K562 (cell line): Measurements from ENCODE around the gene REEP6. TPM values are rescaled to one million over a fixed set of nuclear protein-coding genes. Genes with fewer than 3 reads are reported as not detected.

Source experiments
- EGR1 ChIP-seq: fragments of 450-650 bp; conservative IDR thresholded peaks from 2 replicates; pipeline ENCODE4 v1.6.1; 2017; ENCODE audit warnings: mild to moderate bottlenecking
- EP400 ChIP-seq: fragments of 450-650 bp; IDR thresholded peaks from 2 replicates; pipeline ENCODE4 v1.6.1; 2017; ENCODE audit warnings: antibody characterized with exemption, mild to moderate bottlenecking, moderate library complexity
- GTF3C2 ChIP-seq: IDR thresholded peaks from 3 replicates; pipeline ENCODE4 v1.6.1; 2011; ENCODE audit warnings: borderline replicate concordance, mild to moderate bottlenecking, moderate library complexity; ENCODE audit not compliant: insufficient read length; ENCODE audit errors: extremely low read depth
- HINFP ChIP-seq: fragments of 450-650 bp; conservative IDR thresholded peaks from 2 replicates; pipeline ENCODE4 v1.6.1; 2016; ENCODE audit warnings: missing genetic modification characterization, low read depth, mild to moderate bottlenecking, control low read depth, missing compliant biosample characterization
- JUNB ChIP-seq: fragments of 450-650 bp; formaldehyde crosslinking; conservative IDR thresholded peaks from 2 replicates; pipeline ENCODE4 v1.4.0; 2020; ENCODE audit warnings: mild to moderate bottlenecking
- POLR2H ChIP-seq: IDR thresholded peaks from 2 replicates; pipeline ENCODE4 v1.6.1; 2016; ENCODE audit warnings: missing genetic modification characterization, low read depth, mild to moderate bottlenecking, control low read depth, missing compliant biosample characterization, moderate library complexity
- POLR3A ChIP-seq: IDR thresholded peaks from 2 replicates; pipeline ENCODE4 v1.6.1; 2011; ENCODE audit warnings: borderline replicate concordance, mild to moderate bottlenecking, moderate library complexity; ENCODE audit not compliant: insufficient read length, insufficient read depth; ENCODE audit errors: extremely low read depth
- ZNF76 ChIP-seq: fragments of 250-450 bp; sonication (Bioruptor Pico); IDR thresholded peaks from 2 replicates; pipeline ENCODE4 v1.4.0; 2020; ENCODE audit warnings: mild to moderate bottlenecking, moderate library complexity, borderline replicate concordance
- ZNF79 ChIP-seq: fragments of 250-450 bp; sonication (Bioruptor Pico); IDR thresholded peaks from 2 replicates; pipeline ENCODE4 v1.4.0; 2020; ENCODE audit warnings: low read depth, mild to moderate bottlenecking, moderate library complexity
- polyA plus RNA-seq, 8 experiments: library from polyadenylated mRNA; depleted of rRNA in 4 of 8; stranded (reverse) in 5 of 8; unstranded in 3 of 8; fragments of >200 nt; fragmentation: Nextera tagmentation in 2 of 8; fragmentation: Illumina TruSeq in 1 of 8; extraction: Ambion mirVana in 2 of 8; extraction: Trizol in 1 of 8; gene quantifications; 2 replicates each; pipeline versions ENCODE4 v1.2.1 to v1.2.3, GENCODE V29; 2011 to 2014; ENCODE audit warnings: inconsistent platforms in 1 of 8, missing spikeins in 1 of 8
- total RNA-seq, 7 experiments: library from RNA; depleted of rRNA in 6 of 7; stranded (reverse); fragments of >200 nt in 6 of 7; fragmentation: Illumina TruSeq in 2 of 7; extraction: Trizol in 2 of 7; gene quantifications; 2 replicates each; pipeline versions ENCODE4 v1.2.1 to v1.2.3, GENCODE V29; 2011 to 2021; ENCODE audit warnings: low replicate concordance in 1 of 7
- TF ChIP-seq, protein P1 (sequence below): IDR thresholded peaks from 2 replicates; pipeline ENCODE4 v1.6.1; 2012; ENCODE audit warnings: low read depth, low read length, improper control_type of control experiment, borderline replicate concordance
- TF ChIP-seq, protein P2 (sequence below): fragments of 250-450 bp; sonication (Bioruptor Pico); IDR thresholded peaks from 2 replicates; pipeline ENCODE4 v1.4.0; 2020; ENCODE audit warnings: mild to moderate bottlenecking, moderate library complexity
- TF ChIP-seq, protein P3 (sequence below): sonication (generic); formaldehyde crosslinking; IDR thresholded peaks from 2 replicates; pipeline ENCODE4 v1.8.1; 2022; ENCODE audit warnings: missing genetic modification reagents

Gene REEP6
- total and polyA plus RNA-seq, 9 of the 15 experiments (the other 6 are each of a cell fraction or from before 2014, with no cell fraction given), result 1.2 to 64.2 (median 12.7) TPM

DNA sequence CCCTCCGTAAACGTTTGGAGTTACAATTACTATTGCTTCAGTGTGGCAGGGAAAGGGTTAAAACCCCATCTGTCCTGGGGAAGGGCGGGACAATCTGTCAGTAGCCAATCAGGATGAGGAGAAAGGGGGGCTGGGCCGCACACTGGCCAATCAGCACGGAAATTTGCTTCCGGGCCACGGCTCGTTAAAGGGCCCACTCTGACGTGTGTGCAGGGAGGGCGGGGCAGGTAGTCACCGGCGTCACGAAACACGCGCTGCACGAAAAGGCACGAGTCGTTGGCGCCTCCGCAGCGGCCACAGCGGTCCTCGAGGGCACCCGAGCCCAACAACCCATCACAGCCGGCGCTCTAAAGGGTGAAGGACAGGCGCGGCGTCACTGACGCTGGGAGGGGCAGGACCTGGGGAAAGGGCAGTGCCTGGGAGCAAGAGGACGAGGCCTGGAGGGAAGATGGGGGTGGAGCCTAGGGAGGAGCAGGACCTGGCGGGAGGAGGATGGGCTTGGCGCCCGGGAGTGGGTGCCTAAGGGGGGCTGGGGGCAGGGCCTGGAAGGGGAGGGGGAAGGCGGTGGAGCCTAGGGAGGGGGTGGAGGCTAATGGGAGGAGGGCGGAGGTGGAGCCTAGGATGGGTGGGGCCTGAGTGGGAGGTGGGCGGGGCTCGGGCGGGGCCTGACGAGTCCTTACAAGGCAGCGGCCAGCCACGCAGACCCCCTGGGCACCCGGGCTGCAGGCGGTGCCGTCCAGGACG lies 17.0 kb downstream of the REEP6 start (continued):
- TF ChIP-seq GTF3C2, result no peak
- no peak for TF ChIP-seq JUNB (CRISPR knock-in tag)
- TF ChIP-seq ZNF79 (CRISPR knock-in tag), result no peak
- TF ChIP-seq POLR2H (tag), result no peak
- TF ChIP-seq ZNF76 (CRISPR knock-in tag), result no peak
- TF ChIP-seq, protein P1, sequence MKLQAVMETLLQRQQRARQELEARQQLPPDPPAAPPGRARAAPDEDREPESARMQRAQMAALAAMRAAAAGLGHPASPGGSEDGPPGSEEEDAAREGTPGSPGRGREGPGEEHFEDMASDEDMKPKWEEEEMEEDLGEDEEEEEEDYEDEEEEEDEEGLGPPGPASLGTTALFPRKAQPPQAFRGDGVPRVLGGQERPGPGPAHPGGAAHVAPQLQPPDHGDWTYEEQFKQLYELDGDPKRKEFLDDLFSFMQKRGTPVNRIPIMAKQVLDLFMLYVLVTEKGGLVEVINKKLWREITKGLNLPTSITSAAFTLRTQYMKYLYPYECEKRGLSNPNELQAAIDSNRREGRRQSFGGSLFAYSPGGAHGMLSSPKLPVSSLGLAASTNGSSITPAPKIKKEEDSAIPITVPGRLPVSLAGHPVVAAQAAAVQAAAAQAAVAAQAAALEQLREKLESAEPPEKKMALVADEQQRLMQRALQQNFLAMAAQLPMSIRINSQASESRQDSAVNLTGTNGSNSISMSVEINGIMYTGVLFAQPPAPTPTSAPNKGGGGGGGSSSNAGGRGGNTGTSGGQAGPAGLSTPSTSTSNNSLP, result no peak
- TF ChIP-seq HINFP (tag), result no peak
- TF ChIP-seq, protein P2, sequence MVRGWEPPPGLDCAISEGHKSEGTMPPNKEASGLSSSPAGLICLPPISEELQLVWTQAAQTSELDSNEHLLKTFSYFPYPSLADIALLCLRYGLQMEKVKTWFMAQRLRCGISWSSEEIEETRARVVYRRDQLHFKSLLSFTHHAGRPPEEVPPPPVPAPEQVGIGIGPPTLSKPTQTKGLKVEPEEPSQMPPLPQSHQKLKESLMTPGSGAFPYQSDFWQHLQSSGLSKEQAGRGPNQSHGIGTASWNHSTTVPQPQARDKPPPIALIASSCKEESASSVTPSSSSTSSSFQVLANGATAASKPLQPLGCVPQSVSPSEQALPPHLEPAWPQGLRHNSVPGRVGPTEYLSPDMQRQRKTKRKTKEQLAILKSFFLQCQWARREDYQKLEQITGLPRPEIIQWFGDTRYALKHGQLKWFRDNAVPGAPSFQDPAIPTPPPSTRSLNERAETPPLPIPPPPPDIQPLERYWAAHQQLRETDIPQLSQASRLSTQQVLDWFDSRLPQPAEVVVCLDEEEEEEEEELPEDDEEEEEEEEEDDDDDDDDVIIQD (CRISPR knock-in tag), result no peak
- no peak for TF ChIP-seq POLR3A
- TF ChIP-seq EGR1, result peak; percentile 46; the same call in 1 of the 2 replicates
- TF ChIP-seq EP400, result peak; percentile 86
- TF ChIP-seq, protein P3, sequence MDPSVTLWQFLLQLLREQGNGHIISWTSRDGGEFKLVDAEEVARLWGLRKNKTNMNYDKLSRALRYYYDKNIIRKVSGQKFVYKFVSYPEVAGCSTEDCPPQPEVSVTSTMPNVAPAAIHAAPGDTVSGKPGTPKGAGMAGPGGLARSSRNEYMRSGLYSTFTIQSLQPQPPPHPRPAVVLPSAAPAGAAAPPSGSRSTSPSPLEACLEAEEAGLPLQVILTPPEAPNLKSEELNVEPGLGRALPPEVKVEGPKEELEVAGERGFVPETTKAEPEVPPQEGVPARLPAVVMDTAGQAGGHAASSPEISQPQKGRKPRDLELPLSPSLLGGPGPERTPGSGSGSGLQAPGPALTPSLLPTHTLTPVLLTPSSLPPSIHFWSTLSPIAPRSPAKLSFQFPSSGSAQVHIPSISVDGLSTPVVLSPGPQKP (CRISPR knock-in tag), result no peak
